Posterior vena cava (tissue), 2 donors: Measurements from ENCODE around the gene YDJC. TPM values are rescaled to one million over a fixed set of nuclear protein-coding genes. Genes with fewer than 3 reads are reported as not detected.
"Not testable (repeated sequence)": the region's sequence is repeated elsewhere in the genome, so short reads cannot be mapped to it uniquely, and the experiment has no call there.

Experiments used
- DNase-seq: peaks from one replicate; pipeline ENCODE4 v3.0.0-alpha.2; 2020; ENCODE audit warnings: low spot score
- intact Hi-C, 2 donors: fragments of 100-400 bp; cut with DNase I; formaldehyde crosslinking; loops; one replicate each; pipeline versions ENCODE4 v1.14.1 to v1.14.2; 2022 to 2023
- total RNA-seq, 2 donors: library from RNA; stranded (reverse); fragmentation: NEBNext Ultra II Directional; extraction: Animal tissue kit (Norgen Biotek cat#: 25700); gene quantifications; one replicate each; pipeline ENCODE4 v1.2.1, GENCODE V29; 2021
- donor health status: DM: yes; HTN: yes; CAD: no.
- donor health status: DM: yes; HTN: yes; CAD: no.

The YDJC gene
- total RNA-seq, 2 donors from 2014 or later, result 7.1 to 8.5 TPM

DNA sequence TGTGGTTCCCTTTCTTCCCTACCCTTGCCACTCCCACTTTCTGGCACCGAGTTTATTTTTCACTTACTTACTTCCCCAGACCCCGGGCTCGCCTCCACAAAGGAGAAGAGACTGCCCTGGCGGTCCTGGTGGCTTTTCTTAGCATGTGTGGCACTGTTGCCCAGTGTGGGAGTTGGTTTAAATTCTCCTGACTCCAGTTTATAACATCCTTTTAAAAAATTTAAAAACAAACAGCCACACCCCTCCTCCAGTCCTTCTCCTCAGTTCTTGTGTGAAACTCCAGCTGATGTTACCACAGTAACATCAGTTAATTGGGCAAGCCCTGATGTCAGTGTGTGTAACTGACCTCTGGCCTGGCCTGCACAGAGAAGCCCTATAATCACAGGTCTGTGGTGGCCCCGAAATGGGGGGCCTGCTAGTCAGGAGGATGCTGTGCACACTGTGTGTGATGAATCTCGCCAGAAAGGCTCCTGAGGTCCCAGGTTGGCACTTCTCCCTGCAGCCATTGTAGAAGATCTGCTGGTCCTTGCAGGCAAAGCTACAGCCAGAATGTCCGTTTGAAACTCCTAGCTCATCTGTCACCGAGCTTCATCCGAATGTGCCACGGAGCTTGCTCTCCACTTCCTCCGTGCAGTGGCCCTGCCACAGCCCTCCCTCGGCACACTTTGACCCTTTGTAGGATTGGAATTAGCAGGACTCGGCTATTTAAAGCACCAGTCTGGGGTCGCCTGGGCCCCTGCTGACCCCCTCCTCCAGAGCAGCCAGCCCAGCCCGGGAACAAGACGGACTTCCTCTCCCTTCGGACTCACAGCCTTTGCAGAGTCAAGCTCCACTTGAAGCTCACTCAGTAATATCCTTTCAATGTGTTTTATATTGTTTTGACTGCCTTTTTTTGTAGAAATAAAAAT is 7.6 kb downstream of the YDJC start:
- DNase-seq, result no peak
- intact Hi-C loops, result no loop called here

DNA sequence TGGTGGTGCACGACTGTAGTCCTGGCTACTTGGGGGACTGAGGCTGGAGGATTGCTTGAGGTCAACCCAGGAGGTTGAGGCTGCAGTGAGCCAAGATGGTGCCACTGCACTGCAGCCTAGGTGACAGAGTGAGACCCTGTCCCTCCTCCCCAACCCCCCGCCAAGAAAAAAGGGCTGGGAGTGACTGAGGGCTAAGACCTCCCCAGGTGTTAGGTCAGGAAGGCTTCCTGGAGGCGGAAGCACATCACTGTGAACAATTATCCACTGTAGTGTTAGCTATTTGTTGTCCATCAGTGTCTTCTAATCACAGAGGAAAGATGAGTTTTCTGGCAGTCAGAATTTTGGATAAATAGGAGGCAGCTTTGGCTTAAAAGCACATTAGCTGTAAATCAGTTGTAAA is 8.8 kb downstream of the YDJC start:
- intact Hi-C loops, result no loop called here
- DNase-seq, result no peak

GRCh38 chr22:21617337-21617736 is 12.5 kb downstream of the YDJC start:
- intact Hi-C loops, DNase-seq: not testable (repeated sequence)

DNA sequence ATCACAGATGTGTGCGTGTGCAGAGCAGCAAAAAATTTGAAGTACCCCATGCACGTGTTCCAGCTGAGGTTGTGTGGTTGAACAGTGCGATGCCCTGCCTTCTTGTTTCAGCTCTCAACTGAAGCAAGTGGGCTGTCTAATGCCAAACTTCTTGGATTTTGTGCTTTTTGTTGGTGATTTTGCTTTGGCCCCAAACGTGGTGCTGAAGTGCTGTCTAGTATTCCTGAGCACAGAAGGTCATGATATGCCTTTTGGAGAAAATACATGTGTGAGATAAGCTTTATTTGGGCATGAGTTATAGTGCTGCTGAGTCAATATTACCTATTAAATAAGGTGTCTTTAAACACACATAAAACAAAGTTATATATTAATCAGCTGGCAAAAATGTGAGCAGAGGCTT is 14.1 kb downstream of the YDJC start:
- no peak for DNase-seq
- intact Hi-C loops, result no loop called here

DNA sequence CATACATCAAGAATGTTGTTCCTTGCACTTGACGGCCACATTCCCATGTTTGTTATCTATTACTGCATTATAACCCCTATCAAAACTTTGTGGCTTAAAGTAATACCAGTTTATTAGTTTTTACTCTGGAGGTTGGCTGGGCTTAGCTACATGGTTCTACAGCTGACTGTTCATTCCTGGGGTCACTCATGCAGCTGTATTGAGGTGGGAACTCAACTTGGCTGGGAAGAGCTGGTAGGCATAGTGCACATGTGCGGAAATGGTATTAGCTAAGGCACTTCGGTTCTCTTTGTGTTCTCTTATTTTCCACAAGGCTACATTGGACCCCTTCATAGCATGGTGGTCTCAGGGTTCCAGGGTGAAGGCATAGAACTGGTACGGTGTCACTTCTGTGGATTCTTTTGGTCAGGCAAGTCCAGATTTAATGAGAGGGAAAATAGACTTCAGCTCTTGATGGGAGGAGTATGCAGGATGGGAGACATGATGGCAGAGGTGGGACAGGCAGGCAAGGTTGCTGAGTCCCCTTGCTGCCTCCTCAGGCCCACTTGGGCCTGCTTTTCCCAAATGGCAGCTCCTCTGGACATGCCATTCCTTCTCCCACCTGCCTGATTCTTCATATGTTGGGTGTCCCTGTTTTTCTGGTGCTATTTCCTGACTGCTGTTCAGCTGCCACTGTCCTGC is 16.1 kb downstream of the YDJC start:
- intact Hi-C loops, result no loop called here
- DNase-seq, result no peak

DNA sequence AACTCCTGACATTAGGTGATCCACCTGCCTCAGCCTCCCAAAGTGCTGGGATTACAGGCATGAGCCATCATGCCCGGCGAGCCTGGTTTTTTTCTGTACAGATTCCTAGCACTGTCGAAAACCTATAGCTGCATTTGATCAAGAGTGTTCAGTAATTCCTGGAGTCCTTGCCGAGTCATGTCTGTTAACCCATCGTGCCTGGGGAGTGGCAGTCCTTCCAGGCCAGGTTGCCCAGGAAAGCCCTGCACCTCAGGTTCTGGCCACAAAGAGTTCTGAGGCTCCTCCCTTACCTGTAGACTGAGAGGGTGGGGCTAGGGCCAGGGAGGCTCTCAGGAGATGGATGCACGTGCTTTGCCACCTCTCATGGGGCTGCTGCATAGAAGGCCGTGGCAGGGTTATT is 17.0 kb downstream of the YDJC start:
- intact Hi-C loops, result no loop called here
- no peak for DNase-seq

GRCh38 chr22:21611210-21611977 is 18.4 kb downstream of the YDJC start:
- DNase-seq, result no peak
- intact Hi-C loops, result no loop called here

DNA sequence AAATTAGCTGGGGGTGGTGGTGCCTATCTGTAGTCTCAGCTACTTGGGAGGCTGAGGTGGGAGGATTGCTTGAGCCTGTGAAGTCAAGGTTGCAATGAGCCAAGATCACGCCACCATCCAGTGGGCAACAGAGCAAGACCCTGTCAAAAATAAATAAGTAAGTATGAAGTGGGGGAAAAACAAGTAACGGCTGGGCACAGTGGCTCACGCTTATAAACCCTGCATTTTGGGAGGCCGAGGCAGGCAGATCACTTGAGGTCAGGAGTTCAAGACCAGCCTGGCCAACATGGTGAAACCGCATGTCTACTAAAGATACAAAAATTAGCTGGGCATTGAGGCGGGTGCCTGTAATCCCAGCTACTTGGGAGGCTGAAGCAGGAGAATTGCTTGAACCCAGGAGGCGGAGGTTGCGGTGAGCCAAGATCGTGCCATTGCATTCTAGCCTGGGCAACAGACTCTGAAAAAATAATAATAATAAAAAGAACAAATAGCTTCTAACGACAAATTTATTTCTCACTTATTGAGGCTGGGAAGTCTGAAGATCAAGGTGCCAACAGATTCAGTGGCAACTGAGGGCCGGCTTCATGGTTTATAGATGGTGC is 20.2 kb downstream of the YDJC start:
- intact Hi-C loops, DNase-seq: not testable (repeated sequence)

- DNase-seq, result no peak
- intact Hi-C loops, result no loop called here
Measured at GRCh38 chr22:21606775-21607174, 23.0 kb downstream of the YDJC start.

- intact Hi-C loops, result no loop called here
- no peak for DNase-seq
Measured at GRCh38 chr22:21605887-21606564, 23.8 kb downstream of the YDJC start.

- intact Hi-C loops, result no loop called here
- DNase-seq, result no peak
Measured at GRCh38 chr22:21603973-21604372, 25.8 kb downstream of the YDJC start.

DNA sequence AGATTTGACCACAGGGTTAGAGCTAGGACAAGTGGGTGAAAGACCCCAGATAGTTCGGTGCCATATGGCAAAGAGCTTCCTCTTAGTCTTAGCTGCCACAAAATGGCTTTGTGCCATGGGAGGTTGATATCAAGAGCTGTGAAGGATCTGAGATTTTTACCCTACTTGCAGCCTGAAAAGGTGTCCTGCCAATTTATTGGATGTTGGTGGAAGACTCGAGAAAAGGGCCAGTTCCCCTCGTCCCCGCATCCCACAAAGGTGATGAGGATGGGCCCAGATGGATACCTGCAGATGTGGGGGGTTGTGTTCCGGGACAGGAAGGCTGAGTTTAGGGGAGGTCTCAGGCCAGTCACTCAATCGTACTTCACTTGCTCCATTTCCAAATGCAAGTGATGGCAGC is 27.2 kb downstream of the YDJC start:
- intact Hi-C loops, result no loop called here
- DNase-seq, result no peak

- intact Hi-C loops, result no loop called here
- DNase-seq, result no peak
Measured at GRCh38 chr22:21599053-21599893, 30.5 kb downstream of the YDJC start.

- no peak for DNase-seq
- intact Hi-C loops, result no loop called here
Measured at GRCh38 chr22:21598302-21598701, 31.5 kb downstream of the YDJC start.

DNA sequence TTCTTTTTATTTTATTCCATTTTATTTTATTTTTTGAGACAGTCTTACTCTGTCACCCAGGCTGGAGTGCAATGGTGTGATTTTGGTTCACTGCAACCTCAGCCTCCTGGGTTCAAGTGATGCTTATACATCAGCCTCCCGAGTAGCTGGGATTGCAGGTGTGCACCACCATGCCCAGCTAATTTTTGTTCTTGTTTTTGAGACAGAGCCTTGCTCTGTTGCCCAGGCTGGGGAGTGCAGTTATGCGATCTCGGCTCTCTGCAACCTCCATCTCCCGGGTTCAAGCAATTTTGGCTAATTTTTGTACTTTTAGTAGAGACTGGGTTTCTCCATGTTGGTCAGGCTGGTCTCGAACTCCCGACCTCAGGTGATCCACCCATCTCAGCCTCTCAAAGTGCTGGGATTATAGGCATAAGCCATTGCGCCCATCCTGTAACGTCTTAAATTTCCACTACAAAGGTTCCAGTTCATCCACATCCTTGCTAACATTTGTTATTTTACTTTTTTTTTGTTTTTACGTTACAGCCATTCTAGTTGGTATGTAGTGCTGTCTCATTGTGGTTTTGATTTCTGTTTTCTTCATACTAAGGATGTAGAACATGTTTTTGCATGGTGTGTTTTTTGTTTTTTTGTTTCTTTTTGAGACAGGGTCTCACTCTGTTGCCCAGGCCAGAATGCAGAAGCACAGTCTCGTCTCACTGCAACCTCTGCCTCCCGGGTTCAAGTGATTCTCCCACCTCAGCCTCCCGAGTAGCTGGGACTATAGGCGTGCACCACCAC is 33.3 kb downstream of the YDJC start:
- intact Hi-C loops, DNase-seq: not testable (repeated sequence)

DNA sequence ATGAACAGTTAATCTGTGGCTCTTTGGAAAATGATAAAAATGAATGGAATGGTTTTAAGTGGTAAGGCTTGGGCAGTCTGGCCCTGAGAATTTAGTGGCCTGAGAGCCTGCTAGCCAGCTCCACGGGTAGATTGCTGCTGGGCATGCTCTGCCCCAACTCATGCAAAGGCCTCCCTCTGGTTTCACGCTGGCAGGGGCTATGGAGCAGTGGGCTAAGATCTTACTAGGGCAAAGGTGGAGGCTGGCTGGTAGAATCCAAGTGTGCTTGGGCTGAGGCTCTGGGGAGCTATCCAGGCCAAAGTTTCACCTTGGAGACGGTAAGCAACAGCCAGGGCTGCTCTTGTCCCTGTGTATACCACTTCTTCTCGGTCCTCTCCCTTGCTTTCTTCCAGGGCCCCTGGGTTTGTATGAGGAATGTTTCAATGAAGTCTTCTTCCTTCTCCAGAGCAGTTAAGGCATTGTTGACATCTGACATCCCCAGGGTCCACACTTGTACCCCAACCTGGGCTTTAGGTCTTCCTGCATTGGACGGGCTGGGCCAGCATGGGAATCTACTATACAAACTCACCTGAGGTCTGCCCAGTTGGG is 34.9 kb downstream of the YDJC start:
- no peak for DNase-seq
- intact Hi-C loops, result no loop called here
